Left forelimb (tissue), 1 donor: Measurements from ENCODE around the gene ABCA8.
"Not testable (repeated sequence)": the region's sequence is repeated elsewhere in the genome, so short reads cannot be mapped to it uniquely, and the experiment has no call there.

ENCODE experiments used
- DNase-seq: peaks from one replicate; pipeline ENCODE4 v3.0.0-alpha.2; 2018; ENCODE audit warnings: low spot score

The ABCA8 gene

DNA sequence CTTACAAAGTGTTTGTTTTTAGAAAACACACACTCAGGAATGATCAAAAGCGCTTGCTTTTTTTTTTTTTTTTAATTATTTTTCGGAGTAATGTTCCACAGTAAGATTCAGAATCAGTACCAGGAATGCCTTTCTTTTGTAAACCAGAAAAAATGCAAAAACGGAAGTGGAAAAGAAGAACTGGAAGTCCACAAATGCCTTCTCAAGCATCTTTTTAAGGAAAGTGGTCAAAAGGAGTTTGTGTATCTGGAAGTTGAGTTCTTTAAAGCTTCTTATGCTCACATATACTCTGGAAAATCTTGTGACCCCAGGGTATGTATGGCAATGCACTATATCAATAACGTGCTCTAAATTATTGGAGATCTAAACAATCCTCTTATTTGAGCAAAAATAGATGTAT lies 126.0 kb downstream of the ABCA8 start:
- no peak for DNase-seq

DNA sequence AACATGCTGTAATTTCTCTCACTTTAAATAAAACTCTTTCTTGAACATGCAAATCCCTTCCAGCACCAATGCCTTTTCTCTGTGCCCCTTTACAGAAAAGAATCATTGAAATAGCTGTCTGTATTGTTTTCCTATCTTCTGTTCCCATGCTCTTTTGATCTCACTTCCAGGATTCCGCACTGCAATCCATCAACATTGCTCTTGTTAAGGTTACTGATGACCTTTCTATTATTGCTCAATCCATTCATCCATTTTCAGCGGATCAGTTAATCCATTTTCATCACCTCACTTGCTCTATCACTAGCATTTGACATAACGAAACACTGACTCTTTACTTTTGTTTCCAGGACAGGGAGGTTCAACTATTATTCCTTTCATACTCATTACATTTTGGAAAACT lies 130.5 kb downstream of the ABCA8 start:
- DNase-seq: no peak

DNA sequence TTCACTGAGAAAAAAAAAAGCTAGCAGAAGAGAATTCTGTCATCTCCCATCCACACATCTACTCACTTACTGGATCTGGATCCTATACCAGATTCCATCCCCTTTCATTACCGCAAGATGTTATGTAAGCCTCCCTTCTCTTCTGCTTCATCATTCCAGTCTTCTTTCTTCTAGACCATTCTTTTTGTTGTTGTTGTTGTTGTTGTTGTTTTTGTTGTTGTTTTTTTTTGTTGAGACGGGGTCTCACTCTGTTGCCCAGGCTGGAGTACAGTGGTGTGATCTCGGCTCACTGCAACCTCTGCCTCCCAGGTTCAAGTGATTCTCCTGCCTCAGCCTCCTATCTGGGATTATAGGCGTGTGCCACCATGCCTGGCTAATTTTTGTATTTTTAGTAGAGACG lies 131.0 kb downstream of the ABCA8 start:
- DNase-seq: not testable (repeated sequence)

DNA sequence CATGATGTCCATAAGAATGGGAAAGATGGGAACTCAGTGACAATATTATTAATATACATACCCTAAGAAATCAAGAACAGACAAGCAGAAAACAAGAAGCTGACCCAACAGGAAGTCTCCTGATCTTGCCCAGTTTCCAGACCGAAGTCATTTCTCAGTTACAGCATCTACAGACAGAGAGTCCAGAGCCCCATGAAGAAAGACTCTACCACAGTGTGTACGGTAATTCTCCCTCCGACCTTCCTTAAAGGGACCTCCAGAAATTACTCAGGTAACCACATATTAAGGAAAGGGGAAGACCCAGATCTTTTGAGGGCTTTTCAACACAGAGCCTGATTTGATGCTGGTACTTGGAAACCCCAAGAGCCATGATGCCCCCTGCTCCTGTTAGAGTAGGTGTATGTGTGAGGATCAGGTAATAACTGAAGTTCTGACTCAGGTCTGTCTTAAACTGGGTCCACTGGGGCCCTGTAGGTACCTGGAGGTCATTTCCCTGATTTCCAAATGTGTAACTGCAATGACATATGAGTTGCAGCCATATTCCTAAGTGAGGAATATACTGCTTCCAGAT lies 132.4 kb downstream of the ABCA8 start:
- no peak for DNase-seq

DNA sequence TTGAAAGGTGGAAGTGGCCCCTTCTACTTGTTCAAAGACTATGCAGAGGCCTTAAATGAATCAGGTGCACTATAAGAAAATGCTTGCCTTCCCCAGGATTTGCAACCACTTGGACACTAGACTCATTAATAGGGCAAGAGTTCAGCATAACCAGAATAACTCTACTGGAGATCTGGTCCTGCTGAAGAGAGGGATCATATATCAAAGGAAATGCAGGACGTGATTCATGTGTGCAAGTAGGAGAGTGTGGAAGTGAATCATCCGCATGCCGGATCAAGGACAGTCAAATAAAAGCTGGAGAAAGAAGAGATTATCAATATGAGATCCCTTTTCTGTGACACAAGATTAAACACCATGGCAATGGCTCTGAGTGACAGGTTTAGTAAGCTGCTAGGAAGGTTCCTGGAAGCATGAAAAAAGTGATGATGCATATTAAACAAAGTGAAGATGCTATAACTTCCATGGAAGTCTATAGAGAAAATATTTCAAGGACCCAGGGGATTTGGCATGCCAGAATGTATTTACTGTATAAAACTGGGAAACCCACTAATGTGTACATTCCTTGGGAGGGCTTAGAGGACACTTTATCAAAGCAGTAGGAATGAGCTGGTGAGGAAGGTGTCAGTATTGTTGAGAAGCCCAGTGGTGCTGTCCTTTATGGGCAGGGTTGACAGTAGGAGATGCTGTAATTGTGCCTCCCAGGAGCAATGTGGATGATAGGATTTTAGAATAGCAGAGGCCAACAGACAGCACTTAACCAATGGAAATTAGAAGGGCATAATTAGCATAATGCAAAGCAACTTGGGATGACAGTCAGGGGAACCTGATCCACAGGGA lies 133.1 kb downstream of the ABCA8 start:
- DNase-seq: no peak

DNA sequence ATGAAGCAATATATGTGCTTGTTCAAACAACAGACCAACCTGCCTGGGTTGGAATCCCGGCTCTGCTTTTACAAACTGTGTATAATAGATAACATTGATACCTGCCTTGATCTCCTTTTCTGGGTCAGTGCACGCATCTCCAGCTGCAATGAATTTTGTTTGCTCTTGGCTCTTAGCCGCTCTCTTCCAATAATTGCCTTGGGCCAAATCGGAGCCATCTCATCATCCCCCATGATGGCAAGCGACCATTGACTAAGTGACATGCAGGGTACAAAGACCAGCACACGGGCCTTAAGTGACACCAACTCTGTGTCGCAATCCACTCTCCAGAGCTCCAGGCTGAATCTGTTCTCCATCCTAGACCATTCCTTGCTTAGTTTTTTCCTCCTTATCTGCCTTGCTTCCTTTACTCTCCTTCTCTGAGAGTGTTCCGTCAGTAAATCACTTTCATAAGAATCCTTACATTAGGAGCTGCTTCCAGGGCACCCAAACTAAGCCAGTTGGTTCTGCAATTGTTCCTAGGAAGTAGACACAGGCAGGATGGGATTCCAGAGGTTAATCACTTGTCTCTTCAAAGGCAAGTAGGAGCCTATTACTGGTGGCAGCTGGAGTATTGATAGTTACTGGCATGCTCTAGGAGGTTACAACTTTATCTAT lies 134.2 kb downstream of the ABCA8 start:
- no peak for DNase-seq

DNA sequence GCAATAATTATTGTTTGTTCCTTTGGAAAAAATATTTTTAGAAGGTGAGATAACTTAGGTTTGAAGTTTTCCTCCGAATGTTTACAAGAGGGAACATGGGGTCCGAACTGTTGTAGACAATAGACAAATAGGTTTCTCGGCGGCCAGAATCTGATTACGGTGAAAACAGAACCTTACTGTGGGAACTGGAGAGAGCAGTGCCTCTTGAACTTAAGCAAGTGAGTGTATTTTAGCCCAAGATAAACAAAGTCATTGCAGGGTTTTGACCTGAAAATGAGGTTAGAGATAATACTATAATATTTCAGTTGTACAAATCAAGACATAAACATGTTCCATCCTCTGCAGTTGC lies 134.7 kb downstream of the ABCA8 start:
- no peak for DNase-seq

DNA sequence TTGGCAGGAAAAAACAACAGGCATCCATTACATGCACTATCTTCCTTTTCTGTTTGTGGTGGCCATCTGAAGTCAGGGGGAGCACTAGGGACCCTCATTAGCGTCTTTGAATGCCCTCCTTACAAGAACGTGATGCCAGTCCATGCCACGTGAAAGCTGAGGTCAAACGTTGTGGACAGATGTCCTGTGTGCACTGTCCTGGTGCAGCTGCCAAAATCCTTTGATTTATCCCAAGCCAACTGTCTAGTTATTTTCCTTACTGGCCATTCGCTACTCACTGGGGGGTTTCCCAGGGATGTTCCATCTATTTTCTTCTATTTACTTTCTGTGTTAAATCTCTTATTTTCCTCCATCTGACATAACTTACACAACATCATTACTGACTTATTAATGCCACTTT lies 135.7 kb downstream of the ABCA8 start:
- no peak for DNase-seq
